Mammary epithelial cell (primary cell): Measurements from ENCODE around the gene MILR1.

Experiments used
- EZH2 ChIP-seq: IDR thresholded peaks from 2 replicates; pipeline ENCODE4 v1.6.1; 2012; ENCODE audit warnings: low read length, inconsistent platforms, borderline replicate concordance
- TF ChIP-seq, protein P1 (sequence below), 2 donors: IDR thresholded peaks in 1 of 2; conservative IDR thresholded peaks in 1 of 2; 2 replicates each; pipeline ENCODE4 v1.5.1; 2011 to 2012; ENCODE audit warnings: inconsistent platforms in 2 of 2, low read length in 2 of 2, mild to moderate bottlenecking in 2 of 2, control low read depth in 1 of 2, low read depth in 1 of 2; ENCODE audit not compliant: insufficient read depth in 1 of 2; ENCODE audit errors: extremely low read depth in 1 of 2

DNA sequence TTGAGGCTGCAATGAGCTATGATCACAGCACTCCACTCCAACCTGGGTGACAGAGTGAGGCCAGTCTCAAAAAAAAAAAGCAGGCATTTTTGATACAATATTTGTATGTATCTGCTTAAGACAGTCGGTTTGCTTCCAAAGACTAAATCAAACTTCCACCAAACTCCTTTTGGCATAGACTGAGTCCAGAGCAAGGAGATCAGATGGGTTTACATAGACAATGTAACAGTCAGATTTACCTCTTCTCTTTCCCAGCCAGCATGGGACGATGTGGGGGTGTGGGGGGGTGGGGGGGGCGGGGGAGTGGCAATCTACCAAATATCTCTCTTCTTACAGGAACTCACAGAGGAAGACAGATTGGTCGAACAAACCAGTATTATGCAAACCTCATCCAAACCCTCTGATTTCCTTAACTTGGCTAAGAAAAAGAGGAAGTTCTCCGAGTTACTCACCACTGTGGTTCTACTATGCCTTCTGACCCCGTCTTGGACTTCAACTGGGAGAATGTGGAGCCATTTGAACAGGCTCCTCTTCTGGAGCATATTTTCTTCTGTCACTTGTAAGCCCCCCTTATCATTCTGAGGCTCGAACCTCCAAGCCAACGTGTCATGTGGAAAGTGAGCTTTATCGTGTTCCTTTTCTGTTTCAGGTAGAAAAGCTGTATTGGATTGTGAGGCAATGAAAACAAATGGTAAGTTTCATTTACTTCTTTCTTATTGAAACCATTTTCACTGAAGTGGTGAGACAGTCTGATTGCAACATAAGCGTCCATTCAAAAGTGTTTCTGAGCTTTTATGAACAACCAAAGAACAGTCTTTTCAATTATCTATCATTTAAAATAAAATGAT lies at the start of gene MILR1:
- TF ChIP-seq, protein P1, sequence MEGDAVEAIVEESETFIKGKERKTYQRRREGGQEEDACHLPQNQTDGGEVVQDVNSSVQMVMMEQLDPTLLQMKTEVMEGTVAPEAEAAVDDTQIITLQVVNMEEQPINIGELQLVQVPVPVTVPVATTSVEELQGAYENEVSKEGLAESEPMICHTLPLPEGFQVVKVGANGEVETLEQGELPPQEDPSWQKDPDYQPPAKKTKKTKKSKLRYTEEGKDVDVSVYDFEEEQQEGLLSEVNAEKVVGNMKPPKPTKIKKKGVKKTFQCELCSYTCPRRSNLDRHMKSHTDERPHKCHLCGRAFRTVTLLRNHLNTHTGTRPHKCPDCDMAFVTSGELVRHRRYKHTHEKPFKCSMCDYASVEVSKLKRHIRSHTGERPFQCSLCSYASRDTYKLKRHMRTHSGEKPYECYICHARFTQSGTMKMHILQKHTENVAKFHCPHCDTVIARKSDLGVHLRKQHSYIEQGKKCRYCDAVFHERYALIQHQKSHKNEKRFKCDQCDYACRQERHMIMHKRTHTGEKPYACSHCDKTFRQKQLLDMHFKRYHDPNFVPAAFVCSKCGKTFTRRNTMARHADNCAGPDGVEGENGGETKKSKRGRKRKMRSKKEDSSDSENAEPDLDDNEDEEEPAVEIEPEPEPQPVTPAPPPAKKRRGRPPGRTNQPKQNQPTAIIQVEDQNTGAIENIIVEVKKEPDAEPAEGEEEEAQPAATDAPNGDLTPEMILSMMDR (conservative IDR thresholded peaks at IDR 0.05 in 1 of 2, IDR thresholded peaks at IDR 0.05 in 1 of 2; ENCODE audit: extremely low read depth in 1 of 2, insufficient read depth in 1 of 2, low read depth in 1 of 2, low read length in 2 of 2), result no peak
- no peak for TF ChIP-seq EZH2
